Peyer's patch (tissue), 4 donors: ENCODE results near the gene LHFPL2. TPM values are rescaled to one million over a fixed set of nuclear protein-coding genes. Genes with fewer than 3 reads are reported as not detected.
A peak's percentile ranks its signal among the peaks of the same experiment; 100 is the strongest.
"Not testable (repeated sequence)": the region's sequence is repeated elsewhere in the genome, so short reads cannot be mapped to it uniquely, and the experiment has no call there.

Source experiments
- DNase-seq, 3 donors: peaks; one replicate each; pipeline ENCODE4 v3.0.0-alpha.2; 2017 to 2019
- H3K27ac ChIP-seq, 4 donors: fragments of 200-600 bp; sonication (generic); one replicate each; pipeline ENCODE4 v1.5.1; 2016 to 2019
- H3K27me3 ChIP-seq, 2 donors: fragments of 200-600 bp; sonication (generic); one replicate each; pipeline ENCODE4 v1.5.1; 2019
- H3K36me3 ChIP-seq, 3 donors: fragments of 200-600 bp; sonication (generic); one replicate each; pipeline ENCODE4 v1.5.1; 2016 to 2019
- H3K4me1 ChIP-seq, 4 donors: fragments of 200-600 bp; sonication (generic); one replicate each; pipeline ENCODE4 v1.5.1; 2016 to 2019
- H3K4me3 ChIP-seq, 4 donors: fragments of 200-600 bp; sonication (generic); 1 replicate in 3 of 4; 2 replicates in 1 of 4; pipeline ENCODE4 v1.5.1; 2016 to 2019; ENCODE audit warnings: mild to moderate bottlenecking in 1 of 4
- H3K9me3 ChIP-seq, 4 donors: fragments of 200-600 bp; sonication (generic); one replicate each; pipeline ENCODE4 v1.5.1; 2016 to 2019; ENCODE audit warnings: mild to moderate bottlenecking in 1 of 4
- POLR2A ChIP-seq, 2 donors: fragments of 450-650 bp; IDR thresholded peaks; one replicate each; pipeline ENCODE4 v1.5.1; 2017; ENCODE audit warnings: antibody characterized with exemption in 2 of 2, mild to moderate bottlenecking in 2 of 2, moderate library complexity in 2 of 2
- total RNA-seq, 4 donors: library from RNA; depleted of rRNA; stranded (reverse); fragments of >200 nt; gene quantifications; one replicate each; pipeline ENCODE4 v1.1.0, GENCODE V29; 2016
- TF ChIP-seq, protein P1 (sequence below), 6 experiments: fragments of 450-650 bp in 4 of 6; fragments of 200-600 bp in 2 of 6; sonication (generic) in 1 of 6; IDR thresholded peaks; one replicate each; pipeline ENCODE4 v1.5.1; 2017 to 2019; ENCODE audit warnings: antibody characterized with exemption in 6 of 6, mild to moderate bottlenecking in 3 of 6, moderate library complexity in 1 of 6

The LHFPL2 gene, protein sequence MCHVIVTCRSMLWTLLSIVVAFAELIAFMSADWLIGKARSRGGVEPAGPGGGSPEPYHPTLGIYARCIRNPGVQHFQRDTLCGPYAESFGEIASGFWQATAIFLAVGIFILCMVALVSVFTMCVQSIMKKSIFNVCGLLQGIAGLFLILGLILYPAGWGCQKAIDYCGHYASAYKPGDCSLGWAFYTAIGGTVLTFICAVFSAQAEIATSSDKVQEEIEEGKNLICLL
- total RNA-seq: 10 to 100 TPM; 22.3 to 63.4 (median 55.7) TPM

DNA sequence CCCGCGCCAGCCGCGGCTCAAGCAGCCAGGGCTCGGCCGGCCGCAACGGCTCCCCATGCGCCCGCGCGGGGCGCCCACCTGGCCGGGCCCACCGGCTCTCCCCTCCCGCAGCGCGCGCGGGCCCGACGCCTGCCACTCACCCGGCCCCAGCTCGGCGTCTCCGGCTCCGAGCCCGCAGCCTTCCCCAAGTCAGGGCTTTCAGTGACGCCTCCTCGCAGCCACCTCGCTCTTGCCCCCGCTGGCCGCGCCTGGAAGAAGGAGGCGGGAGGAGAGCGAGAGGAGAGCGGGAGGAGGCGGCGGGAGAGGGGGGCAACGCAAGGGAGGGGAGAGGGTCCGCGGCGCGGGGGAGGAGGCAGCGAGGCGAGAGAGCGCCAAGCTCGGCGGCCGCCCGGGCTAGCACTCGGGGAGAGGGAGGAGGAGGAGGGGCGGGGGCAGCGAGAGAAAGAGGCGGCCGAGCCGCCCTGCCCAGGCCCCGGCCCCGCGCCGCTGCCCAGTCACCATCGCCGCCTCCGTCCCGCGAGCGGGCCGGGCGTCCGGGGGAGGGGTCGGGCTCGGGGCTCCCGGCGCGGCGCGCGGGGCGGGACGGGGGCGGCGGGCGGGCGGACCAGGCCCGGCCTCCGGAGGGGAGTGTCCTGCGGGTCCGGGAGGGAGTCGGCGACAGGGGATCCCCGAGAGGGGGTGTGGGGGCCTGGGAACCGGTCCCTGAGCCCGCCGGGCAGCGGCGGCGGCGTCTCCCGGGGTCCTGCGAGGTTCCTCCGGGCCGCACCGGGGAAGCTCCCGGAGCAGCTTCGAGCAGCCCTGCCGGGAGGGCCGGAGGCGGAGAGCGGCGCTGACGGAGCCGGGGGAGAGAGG, at the start of gene LHFPL2:
Gene LHFPL2, minus strand, starts transcription at position 414 of the 852 bp plus-strand sequence. CDS start 138,559 bp downstream, outside the sequence.
- TF ChIP-seq, protein P1, sequence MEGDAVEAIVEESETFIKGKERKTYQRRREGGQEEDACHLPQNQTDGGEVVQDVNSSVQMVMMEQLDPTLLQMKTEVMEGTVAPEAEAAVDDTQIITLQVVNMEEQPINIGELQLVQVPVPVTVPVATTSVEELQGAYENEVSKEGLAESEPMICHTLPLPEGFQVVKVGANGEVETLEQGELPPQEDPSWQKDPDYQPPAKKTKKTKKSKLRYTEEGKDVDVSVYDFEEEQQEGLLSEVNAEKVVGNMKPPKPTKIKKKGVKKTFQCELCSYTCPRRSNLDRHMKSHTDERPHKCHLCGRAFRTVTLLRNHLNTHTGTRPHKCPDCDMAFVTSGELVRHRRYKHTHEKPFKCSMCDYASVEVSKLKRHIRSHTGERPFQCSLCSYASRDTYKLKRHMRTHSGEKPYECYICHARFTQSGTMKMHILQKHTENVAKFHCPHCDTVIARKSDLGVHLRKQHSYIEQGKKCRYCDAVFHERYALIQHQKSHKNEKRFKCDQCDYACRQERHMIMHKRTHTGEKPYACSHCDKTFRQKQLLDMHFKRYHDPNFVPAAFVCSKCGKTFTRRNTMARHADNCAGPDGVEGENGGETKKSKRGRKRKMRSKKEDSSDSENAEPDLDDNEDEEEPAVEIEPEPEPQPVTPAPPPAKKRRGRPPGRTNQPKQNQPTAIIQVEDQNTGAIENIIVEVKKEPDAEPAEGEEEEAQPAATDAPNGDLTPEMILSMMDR (IDR thresholded peaks at IDR 0.05): no peak
- peak; percentile 36 to 40 for TF ChIP-seq POLR2A (IDR thresholded peaks at IDR 0.05)
- Histone ChIP-seq H3K36me3 (no peaks in the 10 kb centered on the region), H3K27me3 (no peaks in the 10 kb centered on the region), H3K27ac (peak within 1 kb of the TSS; percentile 88 to 94 (median 91)), H3K4me3 (peak within 1 kb of the TSS; percentile 72 to 90 (median 82)), H3K4me1 (peaks cover 0 to 25% (median 3%) of the 10 kb centered on the region in 4 donors), H3K9me3 (no peaks in the 10 kb centered on the region)
- DNase-seq: peak; percentile 49 to 87 (median 79)

DNA sequence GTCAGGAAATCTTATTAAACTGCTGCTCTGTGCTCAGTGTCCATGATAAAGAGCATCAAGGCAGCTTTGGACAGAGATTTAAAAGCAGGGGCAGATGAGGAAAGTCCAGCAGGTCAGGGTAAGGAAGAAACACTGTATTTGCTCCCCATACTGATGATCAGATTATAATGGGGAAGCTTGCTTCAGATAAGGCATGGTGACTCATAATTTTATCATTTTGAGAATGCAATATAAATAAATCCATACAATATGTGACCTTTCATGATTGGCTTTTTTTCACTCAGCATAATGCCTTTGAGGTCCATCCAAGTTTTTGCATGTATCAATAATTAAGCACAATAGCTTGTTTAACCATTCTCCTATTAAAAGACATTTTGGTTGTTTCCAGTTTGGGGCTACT, 48.1 kb upstream of the LHFPL2 start:
- no peaks in the 10 kb centered on the region for H3K27me3 ChIP-seq
- DNase-seq: no peak
- TF ChIP-seq, protein P1 (IDR thresholded peaks at IDR 0.05): no peak
- TF ChIP-seq POLR2A (IDR thresholded peaks at IDR 0.05): no peak

DNA sequence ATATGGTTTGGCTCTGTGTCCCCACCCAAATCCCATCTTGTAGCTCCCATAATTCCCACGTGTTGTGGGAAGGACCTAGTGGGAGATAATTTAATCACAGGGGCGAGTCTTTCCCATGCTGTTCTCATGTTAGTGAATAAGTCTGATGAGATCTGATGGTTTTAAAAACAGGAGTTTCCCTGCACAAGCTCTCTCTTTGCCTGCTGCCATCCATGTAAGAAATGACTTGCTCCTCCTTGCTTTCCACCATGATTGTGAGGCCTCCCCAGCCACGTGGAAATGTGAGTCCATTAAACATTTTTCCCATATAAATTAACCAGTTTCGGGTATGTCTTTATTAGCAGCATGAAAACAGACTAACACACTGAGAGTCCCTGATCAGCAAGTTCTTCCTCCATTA, 47.5 kb upstream of the LHFPL2 start:
- H3K27me3 ChIP-seq, H3K9me3 ChIP-seq, DNase-seq, H3K36me3 ChIP-seq, H3K4me3 ChIP-seq: not testable (repeated sequence)
- Histone ChIP-seq H3K27ac (peak overlapping the region in 1 of 4 donors; percentile 22), H3K4me1 (peaks cover 0 to 23% (median 0%) of the 10 kb centered on the region in 4 donors)

More for the DNA sequence above, 48.1 kb upstream of the LHFPL2 start:
- Histone ChIP-seq H3K4me1 (peaks cover 0 to 28% (median 0%) of the 10 kb centered on the region in 4 donors), H3K4me3 (no peak overlapping the region), H3K9me3 (no peaks in the 10 kb centered on the region), H3K27ac (peak overlapping the region in 2 of 4 donors; percentile 5 to 22), H3K36me3 (no peaks in the 10 kb centered on the region)

DNA sequence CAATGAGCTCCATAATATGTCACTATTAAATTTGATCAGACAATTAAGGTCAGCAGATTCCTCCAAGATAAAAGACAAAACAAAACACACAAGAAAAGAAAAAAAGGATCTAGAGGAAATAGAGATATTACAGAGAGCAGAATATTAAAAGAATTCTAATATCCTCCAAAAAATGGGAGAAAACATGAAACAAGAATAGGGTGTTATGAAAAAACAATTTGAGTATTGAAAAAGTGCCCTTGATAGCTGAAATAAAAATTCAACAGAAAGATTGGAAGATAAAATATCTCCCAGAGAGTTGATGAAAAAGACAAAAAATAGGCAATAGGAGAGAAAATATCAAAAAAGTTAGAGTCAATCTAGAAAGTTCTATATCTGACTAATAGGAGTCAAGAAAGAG, 44.8 kb upstream of the LHFPL2 start:
- no peak for DNase-seq
- Histone ChIP-seq H3K4me3 (no peak overlapping the region), H3K27me3 (no peaks in the 10 kb centered on the region), H3K36me3 (no peaks in the 10 kb centered on the region), H3K4me1 (peaks cover 0 to 8% (median 0%) of the 10 kb centered on the region in 4 donors), H3K9me3 (no peaks in the 10 kb centered on the region), H3K27ac (no peak overlapping the region)
- TF ChIP-seq POLR2A (IDR thresholded peaks at IDR 0.05): no peak
- TF ChIP-seq, protein P1 (IDR thresholded peaks at IDR 0.05): no peak

DNA sequence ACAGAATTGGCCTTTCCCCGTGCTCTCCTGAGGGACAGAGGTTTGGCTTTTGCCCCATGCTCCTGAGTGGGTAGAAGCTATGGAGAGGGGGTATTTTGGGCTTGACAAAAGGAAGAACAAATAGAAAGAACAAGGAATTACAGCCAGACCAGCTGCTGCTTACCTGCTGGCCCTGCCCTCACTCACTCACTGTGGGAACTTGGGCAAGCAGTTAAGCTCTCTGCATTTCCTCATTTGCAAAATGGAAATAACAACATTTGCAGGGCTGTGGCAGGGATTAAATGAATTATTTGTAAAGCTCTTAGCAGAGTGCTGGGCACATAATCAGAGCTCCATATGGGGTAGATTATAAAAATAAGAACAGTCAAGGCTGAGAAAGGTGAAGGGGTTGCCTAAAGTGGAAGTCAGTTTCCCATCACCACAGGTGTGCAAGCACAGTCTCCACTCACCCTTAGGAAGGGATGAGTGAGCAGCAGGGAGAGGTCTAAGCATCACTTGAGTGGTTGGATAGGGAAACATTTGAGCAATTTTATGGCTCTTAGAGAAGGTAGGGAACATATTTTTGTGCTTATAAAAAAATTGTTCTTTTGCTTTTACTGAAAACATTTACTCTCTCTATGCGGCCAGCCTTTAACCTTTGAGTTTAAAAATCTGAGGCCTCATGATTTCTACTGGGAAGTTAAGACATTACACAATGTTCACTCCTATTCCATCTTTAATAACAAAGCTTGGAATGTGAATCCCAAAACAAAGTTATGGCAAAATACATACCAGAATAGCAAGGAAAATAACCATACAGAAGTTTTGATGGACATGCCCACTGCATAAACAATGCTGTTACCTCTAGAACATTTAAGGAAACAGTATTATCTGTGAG, 42.8 kb upstream of the LHFPL2 start:
- no peaks in the 10 kb centered on the region for H3K36me3 ChIP-seq
- TF ChIP-seq, protein P1 (IDR thresholded peaks at IDR 0.05): no peak
- no peak for TF ChIP-seq POLR2A (IDR thresholded peaks at IDR 0.05)
- H3K9me3 ChIP-seq: no peaks in the 10 kb centered on the region
- DNase-seq: no peak
- H3K4me3 ChIP-seq: no peak overlapping the region
- H3K27me3 ChIP-seq: no peaks in the 10 kb centered on the region
- H3K4me1 ChIP-seq: no peaks in the 10 kb centered on the region
- no peak overlapping the region for H3K27ac ChIP-seq
